NK-92 treated with Interleukin-12 subunit alpha and Interleukin-12 subunit beta, amount 100 ng/mL, for 24 hours (cell line): ENCODE measurements around the gene CCDC51.

Experiments
- DNase-seq: peaks from one replicate; lab custom pipeline; 2025; lab: John Stamatoyannopoulos, UW

Gene CCDC51

DNA sequence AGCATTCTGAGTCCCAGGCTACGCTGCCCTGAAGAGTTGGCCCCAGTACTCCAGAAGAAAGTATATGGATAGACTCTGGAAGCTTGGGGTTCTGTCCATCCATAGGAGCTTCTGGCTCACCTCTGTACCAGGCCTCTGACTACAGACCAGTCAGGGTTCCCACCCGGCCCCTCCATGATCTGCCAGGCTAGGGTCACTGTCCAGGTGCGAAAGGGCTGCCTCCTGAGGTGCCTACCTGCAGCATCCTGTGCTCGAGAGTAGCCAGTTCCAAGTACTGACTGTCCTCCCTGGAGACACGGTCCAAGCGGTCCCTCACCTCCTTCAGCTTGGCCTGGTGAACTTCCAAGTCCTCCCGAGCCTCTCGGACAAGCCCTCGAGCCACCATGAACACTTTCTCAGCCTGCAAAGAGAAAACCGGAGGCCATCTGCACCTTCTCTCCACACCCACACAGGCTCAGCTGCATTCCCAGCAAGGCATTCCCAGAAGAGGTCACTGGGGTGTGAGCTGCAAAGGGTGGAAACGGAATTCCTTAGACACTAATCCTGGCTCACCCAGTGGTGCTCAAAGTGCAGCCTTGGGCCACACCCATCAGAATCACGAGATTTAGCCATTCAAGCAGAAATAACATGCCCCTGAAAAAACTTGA is 6.3 kb downstream of the CCDC51 start:
- no peak for DNase-seq

DNA sequence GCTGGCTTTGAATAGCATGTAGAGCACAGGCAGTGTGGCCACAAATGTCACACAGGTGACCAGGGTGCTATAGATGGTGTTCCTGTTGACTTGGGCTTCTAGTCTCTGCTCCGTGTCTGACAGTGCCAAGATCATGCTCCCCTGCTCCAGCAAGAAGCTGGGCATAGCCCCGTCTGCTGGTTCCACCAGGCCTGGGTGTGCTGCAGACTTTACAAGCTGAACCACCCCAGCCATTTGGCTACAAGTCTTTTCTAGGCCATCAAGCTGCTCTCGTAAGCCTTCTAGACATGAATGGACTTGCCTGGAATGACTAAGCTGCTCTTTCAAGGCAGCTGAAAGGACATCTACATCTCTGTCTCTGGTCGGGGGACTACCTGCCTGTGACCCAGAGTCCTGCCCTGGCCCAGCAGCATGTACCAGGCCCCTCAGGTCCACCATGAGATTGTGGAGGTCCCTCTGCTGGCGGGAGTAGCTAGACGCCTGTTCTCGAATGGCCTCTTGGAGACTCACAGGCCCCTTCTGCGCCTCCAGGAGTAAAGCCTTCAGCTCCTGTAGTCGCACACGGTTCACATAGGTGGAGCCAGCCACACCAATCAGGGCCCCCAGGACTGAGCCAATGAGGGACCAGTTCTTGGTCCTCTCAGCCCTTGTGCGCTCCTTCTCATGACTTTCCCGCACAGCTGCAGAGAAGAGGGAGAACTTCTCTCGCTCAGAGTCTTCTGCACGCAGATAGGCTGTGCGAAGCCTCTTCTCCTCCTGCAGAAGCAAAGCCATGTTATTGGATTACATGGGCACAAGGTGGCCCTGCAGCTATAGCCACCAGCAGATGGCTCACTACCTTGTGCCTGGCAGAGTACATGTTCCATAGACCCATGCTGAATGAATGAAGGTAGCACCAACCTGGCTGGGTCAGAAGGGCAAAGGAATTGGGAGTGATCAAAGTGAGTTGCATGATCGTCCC is 7.2 kb downstream of the CCDC51 start:
- no peak for DNase-seq

DNA sequence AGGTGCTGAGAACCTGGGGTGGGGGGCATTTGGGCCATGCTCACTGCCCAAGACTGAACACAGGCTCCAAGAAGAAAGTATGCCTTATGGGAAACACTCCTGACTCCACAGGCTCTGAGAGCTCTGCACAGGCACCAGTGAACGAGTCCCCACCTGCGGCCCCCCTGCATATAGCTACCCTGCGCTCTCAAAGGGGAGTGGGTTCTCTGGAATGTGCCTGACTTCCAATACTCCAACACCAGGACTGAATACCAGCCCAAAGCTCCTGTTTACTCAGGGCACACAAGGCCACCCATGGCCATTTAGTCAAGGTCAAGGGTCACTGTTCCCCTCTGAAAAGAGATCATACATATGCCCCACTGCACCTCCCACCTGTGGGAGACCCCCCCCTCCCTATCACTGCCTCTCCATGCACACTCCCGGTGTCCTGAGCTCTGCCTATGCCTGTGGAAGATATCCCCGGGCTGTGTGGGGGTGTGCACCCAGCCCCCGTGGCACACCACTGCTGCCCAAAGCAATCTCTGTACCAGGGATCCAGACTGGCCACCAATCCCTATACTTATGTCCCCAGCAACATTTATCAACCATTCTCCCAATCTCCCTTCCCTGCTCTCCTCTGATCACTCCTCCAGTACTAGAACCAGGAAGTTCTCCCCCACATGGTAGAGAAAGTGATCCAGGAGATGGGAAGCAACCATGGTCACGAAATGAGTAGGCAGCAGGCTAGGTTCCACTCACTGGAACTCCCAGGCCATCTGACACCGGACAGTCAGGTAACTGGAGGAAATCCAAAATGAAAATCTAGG is 8.5 kb downstream of the CCDC51 start:
- DNase-seq: no peak

DNA sequence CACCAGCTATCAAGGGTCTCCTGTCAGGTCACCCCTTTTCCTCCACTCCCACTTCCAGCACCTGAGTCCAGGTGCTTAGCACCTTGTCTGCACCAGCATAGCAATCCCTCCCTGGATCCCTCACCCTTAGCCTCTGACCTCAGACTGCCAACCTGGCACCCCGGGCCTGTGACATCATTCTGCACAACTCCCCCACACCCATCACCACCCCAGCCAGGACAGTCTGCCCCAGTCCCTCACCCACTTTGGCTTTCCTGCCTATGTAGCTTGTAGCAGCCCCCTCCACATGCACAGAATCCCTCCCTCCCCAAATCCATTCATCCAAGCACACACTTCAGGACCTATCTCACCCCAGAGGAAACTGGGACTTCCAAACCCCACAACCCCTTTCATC is 9.2 kb downstream of the CCDC51 start:
- no peak for DNase-seq

DNA sequence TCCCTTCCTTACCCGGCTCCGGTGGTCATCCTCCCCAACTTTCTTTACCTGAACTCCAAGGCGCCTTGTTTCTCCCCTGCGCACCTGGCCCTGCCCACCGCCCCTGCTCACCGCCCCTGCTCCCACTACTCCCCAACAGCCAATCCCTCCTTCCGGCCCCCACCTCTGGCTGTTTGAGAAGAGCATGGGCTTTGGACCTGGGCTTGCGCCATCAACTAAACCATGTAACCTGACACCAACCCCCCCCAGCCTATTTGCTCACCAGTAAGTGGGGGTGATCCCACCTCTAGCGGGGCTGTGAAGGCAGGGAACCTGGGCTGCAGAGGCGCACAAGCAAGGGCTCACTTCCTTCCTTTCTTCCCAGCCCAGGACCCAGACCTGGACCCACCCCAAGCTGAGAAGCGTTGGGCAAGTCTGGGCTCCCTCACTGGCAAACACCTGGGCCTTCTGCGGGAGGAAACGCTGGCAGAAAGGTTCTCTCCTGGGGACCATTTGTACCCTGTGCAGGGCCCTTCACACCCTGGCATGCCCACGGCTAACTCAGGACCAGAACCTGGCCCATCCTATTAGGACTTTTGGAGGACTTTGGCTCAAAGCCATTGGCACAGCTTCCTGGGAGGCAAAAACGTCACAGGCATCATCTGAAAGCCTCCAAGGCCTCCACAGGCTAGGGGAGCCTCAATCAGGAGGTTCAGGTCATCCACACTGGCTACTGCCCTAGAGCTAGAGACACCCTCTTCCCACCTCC is 9.8 kb downstream of the CCDC51 start, which contains the start of gene PLXNB1:
TSS of gene PLXNB1 (minus strand) at position 127 of the 748 bp plus-strand sequence. CDS start 5,475 bp downstream, outside the sequence.
- DNase-seq: no peak

DNA sequence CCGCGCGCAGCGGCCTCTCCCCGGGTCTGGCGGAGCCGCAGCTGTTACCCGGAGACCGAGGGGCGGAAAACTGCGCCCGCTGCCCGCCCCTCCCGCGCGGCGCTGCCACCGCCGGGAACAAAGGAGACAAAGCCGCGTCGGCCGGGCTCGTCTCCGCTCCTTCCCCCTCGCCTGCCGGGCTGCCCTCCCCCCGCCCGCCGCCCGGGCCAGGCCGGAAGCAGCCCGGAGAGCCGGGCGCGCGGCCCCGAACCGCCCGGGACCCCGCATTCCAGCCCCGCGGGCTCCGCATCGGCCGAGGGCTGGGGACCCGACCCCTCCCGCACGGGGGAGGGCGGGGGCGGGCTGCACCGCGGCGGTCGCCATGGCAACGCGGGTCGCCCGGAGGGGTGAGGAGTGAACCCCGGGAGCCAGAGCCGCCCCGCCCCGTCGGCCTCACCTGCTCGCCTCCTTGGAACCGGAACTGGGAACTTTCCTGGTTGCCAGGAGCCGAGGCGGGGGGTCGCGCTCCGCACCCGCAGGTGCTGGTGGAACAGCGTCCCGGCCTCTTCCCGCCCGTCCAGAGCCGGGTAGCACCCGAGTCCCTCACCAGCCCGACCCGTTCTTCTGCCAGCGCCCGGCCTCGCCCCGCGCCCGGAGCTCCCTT is 10.5 kb downstream of the CCDC51 start:
- no peak for DNase-seq

DNA sequence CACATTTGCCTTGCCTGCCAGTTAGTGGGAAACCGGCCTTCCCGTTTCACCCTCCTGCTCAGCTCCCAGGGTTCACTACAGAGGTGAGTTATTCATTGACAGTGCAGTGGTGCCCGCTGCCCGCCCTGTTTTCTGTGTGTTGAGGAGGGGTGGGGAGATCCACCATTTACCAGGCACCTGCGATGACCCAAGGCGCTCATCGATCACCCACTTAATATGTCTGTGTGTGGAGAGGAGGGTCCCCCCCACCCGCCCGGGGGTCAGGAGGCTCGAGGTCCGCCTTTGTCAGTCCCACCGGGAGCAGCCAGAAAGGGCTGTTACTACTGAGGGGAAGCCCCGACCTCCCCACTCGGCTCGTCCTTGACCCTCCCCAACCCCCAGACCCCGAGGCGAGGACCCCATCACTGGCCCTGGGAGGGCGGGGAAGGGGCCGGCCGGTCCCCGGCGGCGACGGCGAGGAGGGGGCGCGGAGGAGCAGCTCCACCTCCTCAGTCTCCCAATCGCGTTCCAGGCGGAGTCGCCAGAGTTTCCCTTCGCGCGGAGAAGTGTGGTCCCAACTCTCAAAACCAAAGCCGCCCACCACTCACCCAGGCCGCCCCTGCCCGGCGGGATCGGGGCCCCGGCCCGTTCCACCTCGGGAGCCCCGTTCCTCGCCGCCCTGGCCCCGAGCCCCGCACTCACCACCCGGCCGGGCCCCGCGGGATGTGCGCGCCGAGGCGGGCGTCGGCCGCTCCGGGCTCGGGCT is 11.2 kb downstream of the CCDC51 start:
- DNase-seq: no peak

DNA sequence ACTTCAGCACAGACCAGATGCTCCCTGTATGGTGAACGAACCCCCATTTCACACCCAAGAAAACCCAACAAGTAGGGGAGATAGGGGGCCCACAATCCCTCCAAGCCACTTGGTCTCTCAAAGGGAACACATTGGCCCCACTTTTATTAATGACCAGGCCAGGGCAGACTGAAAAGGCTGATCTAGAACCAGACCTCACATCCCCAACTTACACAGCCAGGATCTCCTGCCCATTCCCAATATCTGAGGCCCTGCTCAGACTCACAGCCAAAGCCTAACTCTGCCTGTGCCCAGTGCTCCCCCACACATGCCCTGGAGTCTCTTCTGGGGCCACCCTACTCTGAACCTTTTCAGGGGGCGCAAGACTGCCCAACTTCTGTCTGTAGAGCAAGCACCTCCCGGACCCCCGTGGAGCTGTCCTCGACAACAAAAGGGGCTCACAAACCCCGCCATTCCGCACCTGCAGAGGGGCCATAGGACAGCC is 11.8 kb downstream of the CCDC51 start:
- no peak for DNase-seq

DNA sequence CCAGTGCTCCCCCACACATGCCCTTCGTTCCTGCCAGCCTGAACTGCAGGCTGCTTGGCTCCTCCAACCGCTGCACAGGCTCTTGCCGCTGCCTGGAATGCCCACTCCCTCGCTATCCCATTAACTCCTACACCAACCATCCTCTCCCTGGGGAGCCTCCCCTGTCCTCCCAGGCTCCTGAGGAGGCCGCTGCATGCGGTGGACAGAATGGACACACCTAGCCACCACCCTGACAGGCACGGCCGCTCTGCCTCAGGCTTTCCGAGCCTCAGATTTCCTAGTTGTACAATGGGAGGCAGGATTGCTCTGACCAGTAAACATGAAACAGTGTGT is 12.3 kb downstream of the CCDC51 start:
- no peak for DNase-seq

DNA sequence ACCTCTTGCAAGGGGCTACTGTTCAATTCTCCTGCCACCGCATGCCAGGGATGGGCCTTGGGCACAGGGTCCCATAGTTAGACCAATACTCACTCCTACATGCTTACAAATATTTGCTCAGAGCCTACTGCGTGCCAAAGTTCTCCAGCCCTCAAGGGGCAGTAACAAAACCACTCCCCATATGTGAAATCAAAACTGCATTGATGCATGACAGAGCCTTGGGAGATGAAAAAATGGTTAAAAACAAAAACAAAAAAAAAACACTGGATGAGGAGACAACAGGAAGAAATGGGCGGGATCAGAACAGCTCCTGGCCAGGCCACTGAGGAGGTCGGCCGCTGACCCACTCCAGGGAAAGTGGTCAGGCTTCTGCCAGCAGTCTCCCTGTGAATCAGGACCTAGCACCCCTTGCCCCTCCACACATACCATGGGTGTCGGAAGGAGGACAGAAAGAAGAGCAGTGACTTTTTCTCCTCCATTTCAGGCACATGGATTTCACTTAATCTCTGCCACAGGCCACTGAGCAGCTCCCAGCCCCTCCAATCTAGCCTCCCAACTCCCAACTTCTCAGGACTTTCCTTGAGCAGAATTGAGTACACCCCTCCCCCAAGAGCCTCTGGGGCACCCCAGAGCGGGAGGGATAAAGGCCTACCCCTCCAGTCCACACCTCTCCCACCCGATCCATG is 12.8 kb downstream of the CCDC51 start:
- no peak for DNase-seq

DNA sequence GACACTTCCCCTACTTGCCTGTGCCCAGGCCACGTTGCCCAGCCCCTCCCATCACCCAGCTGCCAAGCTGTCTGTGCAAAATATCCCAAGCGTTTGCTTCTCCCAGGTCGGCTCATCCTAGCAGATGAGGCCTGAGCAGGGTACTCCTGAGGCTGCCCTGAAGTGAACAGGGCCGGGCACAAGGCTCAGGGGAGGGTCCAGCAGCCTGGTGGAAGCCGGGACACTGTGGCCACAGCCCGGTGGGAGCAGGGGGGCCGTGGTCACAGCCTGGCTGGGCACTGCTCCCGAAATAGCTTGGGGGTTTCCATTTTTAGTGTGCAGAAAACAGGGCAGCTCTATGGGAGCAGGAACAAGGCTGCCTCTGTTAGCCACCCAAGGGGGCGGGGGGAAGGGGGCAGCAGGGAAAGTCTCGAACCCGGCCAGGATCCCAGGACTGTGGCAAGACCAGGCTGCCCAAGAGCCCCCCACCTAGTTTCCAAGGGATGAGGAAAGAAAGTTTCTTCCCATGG is 13.5 kb downstream of the CCDC51 start:
- DNase-seq: no peak

DNA sequence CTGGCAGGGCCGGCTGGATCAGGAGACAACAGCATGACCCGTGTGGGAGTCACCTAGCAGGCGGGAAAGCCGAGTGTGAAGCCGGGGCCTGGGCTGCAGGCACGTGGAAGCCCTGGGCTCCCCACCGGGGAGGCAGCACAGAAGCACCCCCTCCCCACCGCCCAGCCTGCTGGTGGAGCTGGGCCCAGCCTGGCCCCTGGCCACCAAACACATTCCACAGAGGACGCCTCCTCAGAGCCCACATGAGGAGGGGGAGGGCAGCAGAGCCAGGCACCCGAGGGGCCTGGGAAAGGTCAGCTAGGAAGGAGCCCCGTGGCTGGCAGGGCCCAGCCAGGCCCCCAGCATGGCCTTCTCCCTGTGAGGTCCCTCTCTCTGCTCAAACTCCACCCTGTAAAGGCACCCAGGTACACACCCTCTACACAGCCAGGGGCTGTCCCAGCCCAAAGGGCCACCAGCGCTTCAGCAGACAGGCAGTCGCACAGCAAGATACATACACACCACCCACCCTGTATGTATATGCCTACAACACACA is 14.6 kb downstream of the CCDC51 start:
- no peak for DNase-seq

DNA sequence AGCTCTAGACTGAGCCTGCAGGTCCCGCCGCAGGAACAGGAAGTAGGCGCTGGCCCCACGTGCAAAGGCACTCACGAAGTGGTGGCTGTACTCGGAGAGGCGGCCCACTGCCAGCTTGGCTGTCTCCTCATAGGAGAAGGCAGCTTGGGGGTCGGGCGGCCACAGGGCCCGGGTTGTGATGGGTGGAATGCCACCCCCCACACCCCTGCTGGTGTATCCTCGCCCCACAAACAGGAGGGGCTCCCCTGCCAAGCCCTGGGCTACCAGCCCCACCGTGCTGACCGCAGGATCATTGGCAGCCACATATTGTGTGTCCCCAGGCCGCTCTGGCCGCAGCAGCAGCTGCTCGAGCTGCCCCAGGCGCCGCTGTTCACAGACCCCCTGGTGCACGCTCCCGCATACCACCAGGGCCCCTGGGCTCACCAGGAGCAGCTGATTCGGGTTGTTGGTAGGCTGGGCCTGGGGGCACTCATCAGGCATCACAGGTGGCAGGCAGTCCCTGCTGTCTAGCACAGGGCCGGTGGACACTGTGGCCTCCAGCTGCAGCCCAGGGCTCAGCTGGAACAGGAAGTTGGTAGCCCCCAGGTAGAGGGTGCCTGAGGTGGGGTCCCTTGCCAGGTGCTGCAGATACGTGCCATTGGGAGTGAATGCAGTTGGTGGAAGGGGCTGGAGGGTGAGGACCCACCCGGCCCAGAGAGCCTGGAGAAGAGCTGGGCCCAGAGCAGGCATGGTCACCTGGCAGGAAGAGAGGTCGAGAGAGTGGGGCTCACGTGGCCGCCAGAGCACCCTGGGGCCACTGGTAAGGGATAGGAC is 15.8 kb downstream of the CCDC51 start:
- DNase-seq: no peak

DNA sequence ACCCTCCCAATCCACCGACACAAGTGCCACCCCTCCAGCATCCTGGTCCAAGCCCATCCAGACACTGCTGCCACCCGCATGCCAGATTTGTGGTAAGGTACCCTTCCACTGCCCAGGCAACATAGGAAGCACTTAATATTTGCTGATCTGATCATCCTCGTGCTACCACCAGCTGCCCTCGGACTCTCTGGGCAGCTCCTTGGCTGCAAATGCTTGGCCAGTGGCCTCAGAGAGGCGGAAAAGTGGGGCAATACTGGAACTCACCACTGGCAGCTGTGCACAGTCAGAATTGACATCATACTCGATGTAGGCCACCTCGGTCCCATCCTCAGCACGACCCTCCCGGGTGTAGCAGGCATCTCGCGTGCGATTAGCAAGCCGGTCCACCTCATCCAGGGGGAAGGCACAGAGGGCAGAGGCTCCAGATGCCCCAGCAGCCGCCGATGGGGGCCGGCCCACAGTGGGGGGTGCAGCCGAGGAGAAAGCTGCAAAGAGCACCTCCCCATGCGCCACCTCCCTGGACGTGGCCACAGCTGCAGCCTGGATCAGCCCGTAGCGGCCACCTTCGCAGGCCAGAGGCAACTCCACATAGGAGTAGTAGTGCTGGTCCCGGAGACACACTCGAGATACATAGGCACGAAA is 16.6 kb downstream of the CCDC51 start:
- no peak for DNase-seq

DNA sequence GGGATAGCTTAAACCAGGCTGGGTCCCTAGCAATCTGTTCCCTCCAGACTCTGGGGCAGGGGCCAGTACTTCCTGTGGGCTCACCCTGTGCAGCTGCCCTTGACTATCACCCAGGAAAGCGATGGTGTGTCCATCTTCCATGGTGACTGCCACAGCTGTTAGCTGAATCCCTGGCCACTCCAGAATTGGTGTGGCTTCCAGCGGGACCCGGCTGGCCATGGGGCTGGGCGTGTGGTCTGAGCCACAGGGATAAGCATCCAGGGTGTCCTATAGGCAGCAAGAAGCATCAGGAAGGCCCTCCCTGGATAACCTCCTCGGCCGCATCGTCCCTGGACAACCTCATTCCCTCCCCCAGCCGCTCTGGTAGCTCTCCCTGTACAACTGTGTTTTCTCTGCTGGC is 17.2 kb downstream of the CCDC51 start:
- no peak for DNase-seq

DNA sequence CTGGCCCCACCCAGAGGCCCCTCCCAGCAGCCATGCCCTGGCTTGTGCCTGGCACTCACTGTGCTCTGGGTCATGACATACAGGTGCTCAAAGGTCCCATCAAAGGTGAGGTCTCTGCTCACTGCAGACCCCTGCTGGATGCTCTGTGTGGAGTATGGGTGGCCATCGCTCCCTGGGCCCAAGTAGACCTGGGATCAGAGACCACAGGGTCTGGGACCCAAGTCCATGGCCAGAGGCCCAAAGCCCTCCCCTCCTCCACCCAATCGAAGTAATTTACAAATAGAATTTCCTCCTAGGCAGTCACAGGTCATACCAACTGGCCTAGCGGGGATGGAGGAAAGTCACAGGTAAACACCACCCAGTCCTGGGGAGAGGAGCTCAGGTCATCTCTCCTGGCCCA is 17.6 kb downstream of the CCDC51 start:
- no peak for DNase-seq

DNA sequence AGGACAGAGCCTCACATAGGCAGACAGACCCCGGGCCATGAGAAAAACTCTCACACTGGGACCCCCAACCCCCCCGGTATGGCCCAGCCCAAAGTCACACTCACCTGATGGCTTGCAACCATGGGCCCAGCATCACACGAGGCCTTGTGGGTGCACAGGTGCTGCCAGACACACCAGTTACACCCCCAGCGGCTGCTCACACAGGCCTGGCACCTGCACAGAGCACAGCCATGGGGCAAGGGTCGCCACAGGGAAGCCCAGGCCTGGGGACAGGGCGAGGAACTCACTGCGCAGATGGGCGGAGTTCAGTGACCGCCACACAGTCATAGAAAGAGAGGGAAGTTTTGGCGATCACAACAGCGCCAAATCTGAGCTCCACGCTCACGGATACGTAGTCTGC is 19.4 kb downstream of the CCDC51 start:
- no peak for DNase-seq

DNA sequence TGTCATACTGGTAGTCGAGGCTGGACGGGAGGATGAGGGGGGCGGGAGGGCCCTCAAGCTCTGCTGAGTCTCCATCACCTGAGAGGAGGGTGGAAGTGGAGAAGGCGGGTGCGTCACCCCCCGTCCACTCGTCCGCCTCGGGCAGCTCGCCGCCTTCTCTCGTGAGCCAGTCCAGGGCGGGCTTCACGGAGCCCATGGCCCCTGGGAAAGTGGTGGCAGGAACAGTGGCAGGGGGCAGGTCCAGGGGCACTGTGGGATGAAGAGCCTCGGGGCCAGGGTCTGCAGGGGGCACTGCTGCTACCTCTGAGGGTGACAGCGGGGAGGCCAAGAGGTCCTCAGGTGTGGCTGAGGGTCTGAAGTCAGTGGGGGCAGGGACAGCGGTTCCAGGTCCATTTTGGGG is 20.3 kb downstream of the CCDC51 start:
- no peak for DNase-seq
